ENCODE data around the gene UGT1A6.

GRCh38 chr2:233772153-233772552, 79.5 kb downstream of the UGT1A6 start:
- TF ChIP-seq GATA2 (IDR thresholded peaks at IDR 0.05; ENCODE audit: low read depth, low read length) (no peak), GATA3 (IDR thresholded peaks at IDR 0.05; ENCODE audit: low read depth, low read length) (no peak)

Data from SH-SY5Y (cell line).